Muscle of arm (tissue), 12 donors: Measurements from ENCODE around the gene TMEM132D. TPM values are rescaled to one million over a fixed set of nuclear protein-coding genes. Genes with fewer than 3 reads are reported as not detected.
"Not testable (repeated sequence)": the region's sequence is repeated elsewhere in the genome, so short reads cannot be mapped to it uniquely, and the experiment has no call there.

Experiments
- DNase-seq: peaks from one replicate; pipeline ENCODE4 v3.0.0-alpha.2; 2013
- polyA plus RNA-seq, 12 donors: library from polyadenylated mRNA; unstranded; fragments of 120-200 nt; gene quantifications; one replicate each; pipeline ENCODE4 v1.2.1, GENCODE V29; 2013; ENCODE audit not compliant: insufficient read length in 12 of 12

Gene TMEM132D
- polyA plus RNA-seq, 12 donors = 0.30 to 1.0 (median 0.59) TPM; not detected in 2

- no peak for DNase-seq
These were observed 315.7 kb downstream of the TMEM132D start for GRCh38 chr12:129588142-129588541.

GRCh38 chr12:129585296-129585695, 318.5 kb downstream of the TMEM132D start:
- no peak for DNase-seq

- DNase-seq = no peak
These were observed 323.9 kb downstream of the TMEM132D start for GRCh38 chr12:129579879-129580278.

GRCh38 chr12:129571901-129572494, 331.8 kb downstream of the TMEM132D start:
- DNase-seq = no peak

- no peak for DNase-seq
These were observed 332.9 kb downstream of the TMEM132D start for GRCh38 chr12:129570796-129571400.

GRCh38 chr12:129566800-129567199, 337.0 kb downstream of the TMEM132D start:
- no peak for DNase-seq

GRCh38 chr12:129564768-129565167, 339.1 kb downstream of the TMEM132D start:
- no peak for DNase-seq

GRCh38 chr12:129563266-129563665, 340.6 kb downstream of the TMEM132D start:
- no peak for DNase-seq

- DNase-seq = peak; percentile 7
These were observed 342.5 kb downstream of the TMEM132D start for GRCh38 chr12:129561304-129561703.

GRCh38 chr12:129559776-129560175, 344.0 kb downstream of the TMEM132D start:
- peak; percentile 13 for DNase-seq

GRCh38 chr12:129558036-129558435, 345.8 kb downstream of the TMEM132D start:
- DNase-seq = no peak

- DNase-seq = no peak
These were observed 347.7 kb downstream of the TMEM132D start for GRCh38 chr12:129556082-129556481.

GRCh38 chr12:129552996-129553750, 350.7 kb downstream of the TMEM132D start:
- DNase-seq = no peak

- no peak for DNase-seq
These were observed 352.4 kb downstream of the TMEM132D start for GRCh38 chr12:129551441-129551840.

GRCh38 chr12:129550353-129550752, 353.5 kb downstream of the TMEM132D start:
- DNase-seq = no peak

GRCh38 chr12:129549656-129550055, 354.2 kb downstream of the TMEM132D start:
- no peak for DNase-seq

- DNase-seq = not testable (repeated sequence)
These were observed 354.8 kb downstream of the TMEM132D start for GRCh38 chr12:129549020-129549419.

GRCh38 chr12:129544716-129545115, 359.1 kb downstream of the TMEM132D start:
- DNase-seq = no peak

- no peak for DNase-seq
These were observed 362.9 kb downstream of the TMEM132D start for GRCh38 chr12:129540954-129541353.

- no peak for DNase-seq
These were observed 363.6 kb downstream of the TMEM132D start for GRCh38 chr12:129540249-129540648.

- not testable (repeated sequence) for DNase-seq
These were observed 365.0 kb downstream of the TMEM132D start for GRCh38 chr12:129538724-129539335.

- DNase-seq = no peak
These were observed 365.7 kb downstream of the TMEM132D start for GRCh38 chr12:129538137-129538536.
